WTC11 (cell line): Measurements from ENCODE around the gene SFT2D2. TPM values are rescaled to one million over a fixed set of nuclear protein-coding genes. Genes with fewer than 3 reads are reported as not detected.

Source experiments
- ATAC-seq: fragments of 200-7000 bp; cut with Tn5 transposase; 2 replicates; pipeline ENCODE4 v1.10.0; 2021; ENCODE audit warnings: mild to moderate bottlenecking, moderate library complexity
- CTCF ChIA-PET: fragments of 300-600 bp; sonication (Branson Sonifier 250); formaldehyde crosslinking; loops from one replicate; lab custom pipeline; 2021; ENCODE audit warnings: antibody characterized with exemption; lab: Charles Lee
- POLR2A ChIA-PET: fragments of 350-600 bp; sonication (Branson Sonifier 250); formaldehyde crosslinking; loops from one replicate; lab custom pipeline; 2021; ENCODE audit warnings: antibody characterized with exemption; lab: Charles Lee
- DNase-seq: peaks from one replicate; pipeline ENCODE4 v3.0.0; 2021; ENCODE audit warnings: low spot score
- H3K27ac Mint-ChIP-seq: 2 replicates; pipeline ENCODE4 v1.8.0; 2021; ENCODE audit warnings: mixed read lengths
- H3K27me3 Mint-ChIP-seq: 2 replicates; pipeline ENCODE4 v1.8.0; 2021; ENCODE audit warnings: low read depth, mild to moderate bottlenecking, moderate library complexity, mixed read lengths
- H3K36me3 Mint-ChIP-seq: 2 replicates; pipeline ENCODE4 v1.8.0; 2021; ENCODE audit warnings: mixed read lengths
- H3K4me1 Mint-ChIP-seq: 2 replicates; pipeline ENCODE4 v1.8.0; 2022; ENCODE audit warnings: mixed read lengths
- H3K4me3 Mint-ChIP-seq: 2 replicates; pipeline ENCODE4 v1.8.0; 2021; ENCODE audit warnings: mild to moderate bottlenecking, moderate library complexity, mixed read lengths
- H3K9me3 Mint-ChIP-seq: 2 replicates; pipeline ENCODE4 v1.8.0; 2021; ENCODE audit warnings: mixed read lengths
- AFF4 ChIP-seq: sonication (generic); formaldehyde crosslinking; IDR thresholded peaks from 2 replicates; pipeline ENCODE4 v1.8.1; 2023; ENCODE audit warnings: mild to moderate bottlenecking, missing genetic modification reagents, borderline replicate concordance
- ATF3 ChIP-seq: sonication (generic); formaldehyde crosslinking; conservative IDR thresholded peaks from 2 replicates; pipeline ENCODE4 v1.8.1; 2022; ENCODE audit warnings: mild to moderate bottlenecking, missing genetic modification reagents
- CBFB ChIP-seq: sonication (generic); formaldehyde crosslinking; IDR thresholded peaks from 2 replicates; pipeline ENCODE4 v1.8.1; 2022; ENCODE audit warnings: mild to moderate bottlenecking, low read depth, missing genetic modification reagents
- ESRRA ChIP-seq: sonication (generic); formaldehyde crosslinking; IDR thresholded peaks from 2 replicates; pipeline ENCODE4 v1.8.1; 2022; ENCODE audit warnings: mild to moderate bottlenecking, missing genetic modification reagents, borderline replicate concordance
- FOXJ3 ChIP-seq: sonication (generic); formaldehyde crosslinking; IDR thresholded peaks from 2 replicates; pipeline ENCODE4 v1.9.0; 2021; ENCODE audit warnings: missing genetic modification reagents, mild to moderate bottlenecking, borderline replicate concordance
- KAT7 ChIP-seq: sonication (generic); formaldehyde crosslinking; IDR thresholded peaks from 2 replicates; pipeline ENCODE4 v1.8.1; 2023; ENCODE audit warnings: missing genetic modification reagents, mild to moderate bottlenecking, borderline replicate concordance
- NR3C1 ChIP-seq: sonication (generic); formaldehyde crosslinking; conservative IDR thresholded peaks from 2 replicates; pipeline ENCODE4 v1.8.1; 2023; ENCODE audit warnings: low read depth, mild to moderate bottlenecking, missing genetic modification reagents
- PRDM15 ChIP-seq: sonication (generic); formaldehyde crosslinking; IDR thresholded peaks from 2 replicates; pipeline ENCODE4 v1.8.0; 2022; ENCODE audit warnings: missing genetic modification reagents
- SOX15 ChIP-seq: fragments of 250-450 bp; sonication (Bioruptor Pico); IDR thresholded peaks from 2 replicates; pipeline ENCODE4 v1.9.0; 2021; ENCODE audit warnings: mild to moderate bottlenecking
- TEAD1 ChIP-seq: sonication (generic); formaldehyde crosslinking; IDR thresholded peaks from 2 replicates; pipeline ENCODE4 v1.8.0; 2022; ENCODE audit warnings: mild to moderate bottlenecking, missing genetic modification reagents
- ZNF532 ChIP-seq: fragments of 250-450 bp; sonication (Bioruptor Pico); IDR thresholded peaks from 2 replicates; pipeline ENCODE4 v1.9.0; 2021; ENCODE audit warnings: mild to moderate bottlenecking, borderline replicate concordance
- ZNF671 ChIP-seq: fragments of 250-450 bp; sonication (Bioruptor Pico); IDR thresholded peaks from 2 replicates; pipeline ENCODE4 v1.8.0; 2021; ENCODE audit warnings: mild to moderate bottlenecking
- total RNA-seq: library from RNA; stranded (reverse); gene quantifications from 3 replicates; pipeline ENCODE4 v1.2.3, GENCODE V29; 2021
- TF ChIP-seq, protein P1 (sequence below): sonication (generic); formaldehyde crosslinking; conservative IDR thresholded peaks from 2 replicates; pipeline ENCODE4 v1.8.1; 2023; ENCODE audit warnings: mild to moderate bottlenecking, low read depth, missing genetic modification reagents, moderate library complexity
- TF ChIP-seq, protein P2 (sequence below): fragments of 250-450 bp; sonication (Bioruptor Pico); conservative IDR thresholded peaks from 2 replicates; pipeline ENCODE4 v1.9.0; 2021; ENCODE audit warnings: mild to moderate bottlenecking

Gene SFT2D2
- total RNA-seq, 1 experiment from 2014 or later = 23.2 TPM

- POLR2A ChIA-PET = no interaction called here
- H3K36me3 Mint-ChIP-seq = peaks cover 41% of the 10 kb centered on the region
- no peak overlapping the region for H3K27ac Mint-ChIP-seq
These were observed 19.2 kb downstream of the SFT2D2 start for GRCh38 chr1:168245042-168245441.

GRCh38 chr1:168246506-168246905 is 20.7 kb downstream of the SFT2D2 start:
- no peak overlapping the region for H3K27ac Mint-ChIP-seq
- CTCF ChIA-PET = interaction anchor here (1.1 to 1.8 kb wide), 2 partner anchors 11 to 164 kb away, joined by 4 to 6 read pairs; no protein-coding TSS in a partner anchor
- ATAC-seq (no peak), DNase-seq (no peak)
- no peaks in the 10 kb centered on the region for H3K9me3 Mint-ChIP-seq
- H3K4me3 Mint-ChIP-seq = no peak overlapping the region
- peaks cover 18% of the 10 kb centered on the region for H3K4me1 Mint-ChIP-seq
- no peaks in the 10 kb centered on the region for H3K27me3 Mint-ChIP-seq
- peaks cover 36% of the 10 kb centered on the region for H3K36me3 Mint-ChIP-seq
- POLR2A ChIA-PET = no interaction called here
- TF ChIP-seq, protein P1, sequence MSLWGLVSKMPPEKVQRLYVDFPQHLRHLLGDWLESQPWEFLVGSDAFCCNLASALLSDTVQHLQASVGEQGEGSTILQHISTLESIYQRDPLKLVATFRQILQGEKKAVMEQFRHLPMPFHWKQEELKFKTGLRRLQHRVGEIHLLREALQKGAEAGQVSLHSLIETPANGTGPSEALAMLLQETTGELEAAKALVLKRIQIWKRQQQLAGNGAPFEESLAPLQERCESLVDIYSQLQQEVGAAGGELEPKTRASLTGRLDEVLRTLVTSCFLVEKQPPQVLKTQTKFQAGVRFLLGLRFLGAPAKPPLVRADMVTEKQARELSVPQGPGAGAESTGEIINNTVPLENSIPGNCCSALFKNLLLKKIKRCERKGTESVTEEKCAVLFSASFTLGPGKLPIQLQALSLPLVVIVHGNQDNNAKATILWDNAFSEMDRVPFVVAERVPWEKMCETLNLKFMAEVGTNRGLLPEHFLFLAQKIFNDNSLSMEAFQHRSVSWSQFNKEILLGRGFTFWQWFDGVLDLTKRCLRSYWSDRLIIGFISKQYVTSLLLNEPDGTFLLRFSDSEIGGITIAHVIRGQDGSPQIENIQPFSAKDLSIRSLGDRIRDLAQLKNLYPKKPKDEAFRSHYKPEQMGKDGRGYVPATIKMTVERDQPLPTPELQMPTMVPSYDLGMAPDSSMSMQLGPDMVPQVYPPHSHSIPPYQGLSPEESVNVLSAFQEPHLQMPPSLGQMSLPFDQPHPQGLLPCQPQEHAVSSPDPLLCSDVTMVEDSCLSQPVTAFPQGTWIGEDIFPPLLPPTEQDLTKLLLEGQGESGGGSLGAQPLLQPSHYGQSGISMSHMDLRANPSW (CRISPR knock-in tag) = no peak
- TF ChIP-seq ATF3 (no peak), NR3C1 (CRISPR knock-in tag) (no peak), ZNF532 (CRISPR knock-in tag) (no peak), AFF4 (CRISPR knock-in tag) (no peak), ESRRA (CRISPR knock-in tag) (no peak), PRDM15 (CRISPR knock-in tag) (no peak), CBFB (CRISPR knock-in tag) (no peak), SOX15 (CRISPR knock-in tag) (no peak), FOXJ3 (CRISPR knock-in tag) (no peak), TEAD1 (CRISPR knock-in tag) (no peak)
- TF ChIP-seq, protein P2, sequence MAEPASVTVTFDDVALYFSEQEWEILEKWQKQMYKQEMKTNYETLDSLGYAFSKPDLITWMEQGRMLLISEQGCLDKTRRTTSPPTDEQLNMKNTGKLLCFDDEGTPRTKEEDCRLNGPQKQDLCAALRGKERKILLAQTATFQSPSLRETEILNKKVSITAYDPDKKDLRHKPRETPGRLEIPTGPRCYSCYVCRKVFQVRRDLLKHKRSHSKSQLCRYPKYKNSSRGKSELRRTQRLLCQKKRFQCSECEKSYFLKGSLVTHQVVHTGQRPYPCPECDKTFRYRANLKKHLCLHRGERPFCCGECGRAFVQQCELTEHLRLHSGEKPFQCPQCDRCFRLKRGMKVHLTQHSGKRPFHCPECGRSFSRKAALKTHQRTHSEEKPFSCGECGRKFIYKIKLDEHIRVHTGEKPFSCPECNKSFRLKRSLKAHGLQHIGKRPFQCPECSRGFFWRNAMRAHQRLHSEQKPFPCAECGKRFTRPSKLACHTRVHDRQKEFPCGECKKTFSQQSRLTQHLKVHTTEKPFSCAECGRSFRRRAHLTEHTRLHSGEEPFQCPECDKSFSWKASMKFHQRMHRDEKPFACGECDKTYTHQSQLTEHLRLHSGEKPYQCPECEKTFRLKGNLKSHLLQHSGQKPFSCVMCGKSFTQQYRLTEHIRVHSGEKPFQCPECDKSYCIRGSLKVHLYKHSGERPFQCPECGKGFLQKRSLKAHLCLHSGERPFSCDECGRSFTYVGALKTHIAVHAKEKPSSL = no peak

More at GRCh38 chr1:168245042-168245441, 19.2 kb downstream of the SFT2D2 start:
- CTCF ChIA-PET = interaction anchor here (1.1 kb wide), 1 partner anchor 98 kb away, joined by 3 read pairs; no protein-coding TSS in a partner anchor
- no peak overlapping the region for H3K4me3 Mint-ChIP-seq
- TF ChIP-seq ZNF671 (CRISPR knock-in tag) = no peak
- no peak for TF ChIP-seq KAT7 (CRISPR knock-in tag)
- no peaks in the 10 kb centered on the region for H3K27me3 Mint-ChIP-seq
- ATAC-seq (no peak), DNase-seq (no peak)
- H3K4me1 Mint-ChIP-seq = peaks cover 11% of the 10 kb centered on the region
- H3K9me3 Mint-ChIP-seq = no peaks in the 10 kb centered on the region
